GM19035 (cell line): ENCODE measurements around the gene NBEA.
A peak's percentile ranks its signal among the peaks of the same experiment; 100 is the strongest.

Experiments used
- ATAC-seq: cut with Tn5 transposase; IDR thresholded peaks from one replicate; pipeline ENCODE4 v1.9.1; 2021; ENCODE audit not compliant: unreplicated experiment

Gene NBEA

DNA sequence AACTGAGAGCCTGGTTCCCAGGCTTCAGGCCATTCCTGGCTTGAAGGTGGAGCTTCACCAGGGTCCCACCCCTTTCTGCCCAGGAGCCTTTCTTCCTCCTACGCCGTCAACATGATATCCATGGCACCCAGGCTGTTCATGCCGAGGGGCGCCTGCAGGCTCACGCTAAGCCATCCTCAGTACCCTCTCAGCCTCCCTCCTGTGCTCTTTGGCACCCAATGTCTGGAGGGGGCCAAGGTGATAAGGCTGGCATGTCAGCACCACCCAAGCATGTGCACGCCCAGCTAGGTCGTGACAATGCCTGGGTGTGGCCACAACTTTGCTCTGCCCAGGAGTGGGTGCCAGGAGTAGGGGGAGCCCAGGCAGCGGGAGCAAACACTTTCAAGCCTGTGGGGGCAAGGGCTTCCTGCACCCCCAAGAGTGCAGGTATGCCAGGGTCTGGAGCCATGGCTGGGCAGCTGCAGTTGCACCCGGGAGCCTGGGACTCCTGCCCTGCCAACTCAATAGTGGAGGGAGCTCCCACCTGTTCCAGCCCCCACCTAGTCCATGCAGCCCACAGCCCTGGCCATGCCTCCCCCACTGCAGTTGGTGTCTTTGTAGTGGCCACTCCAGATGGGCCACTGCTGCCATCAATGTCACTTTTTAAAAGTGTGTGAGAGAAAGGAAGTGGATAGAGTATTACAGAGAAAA is 314.5 kb downstream of the NBEA start:
- ATAC-seq, result no peak

DNA sequence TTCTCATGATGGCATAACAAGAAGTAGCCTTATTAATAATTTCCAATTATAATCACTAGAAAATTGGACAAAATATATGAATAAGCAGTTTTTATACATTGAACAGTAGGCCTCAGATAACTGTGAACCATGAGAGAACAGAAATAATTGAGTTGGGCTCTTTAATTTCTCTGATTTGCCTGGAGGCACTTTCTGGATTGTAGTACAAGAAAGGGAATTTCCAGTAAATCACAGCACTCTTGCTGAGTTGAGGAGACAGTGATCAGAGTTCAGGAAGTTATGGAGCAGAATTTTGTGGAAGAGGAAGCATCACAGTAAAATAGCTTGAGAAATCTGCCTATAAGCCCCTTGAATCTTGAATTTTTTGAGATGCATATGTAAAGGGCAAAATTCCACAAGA is 318.2 kb downstream of the NBEA start:
- no peak for ATAC-seq

DNA sequence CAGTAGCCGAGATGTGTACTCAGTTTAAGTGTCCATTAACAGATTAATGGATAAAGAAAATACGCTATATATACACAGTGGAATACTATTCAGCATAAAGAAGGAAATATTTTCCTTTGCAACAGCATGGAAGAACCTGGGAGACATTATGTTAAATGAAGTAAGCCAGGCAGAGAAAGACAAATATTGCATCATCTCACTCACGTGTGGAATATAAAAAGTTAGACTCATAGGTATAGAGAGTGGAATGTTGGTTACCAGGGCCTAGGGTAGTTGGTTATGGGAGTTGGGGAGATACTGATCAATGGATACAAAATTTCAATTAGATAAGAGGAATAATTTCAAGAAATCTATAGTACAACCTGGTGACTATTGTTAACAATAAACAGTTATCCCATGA is 324.3 kb downstream of the NBEA start:
- ATAC-seq, result no peak

- no peak for ATAC-seq
Measured at GRCh38 chr13:35278917-35279316, 336.8 kb downstream of the NBEA start.

- ATAC-seq, result no peak
Measured at GRCh38 chr13:35279500-35279899, 337.4 kb downstream of the NBEA start.

- ATAC-seq, result no peak
Measured at GRCh38 chr13:35283856-35284255, 341.8 kb downstream of the NBEA start.

DNA sequence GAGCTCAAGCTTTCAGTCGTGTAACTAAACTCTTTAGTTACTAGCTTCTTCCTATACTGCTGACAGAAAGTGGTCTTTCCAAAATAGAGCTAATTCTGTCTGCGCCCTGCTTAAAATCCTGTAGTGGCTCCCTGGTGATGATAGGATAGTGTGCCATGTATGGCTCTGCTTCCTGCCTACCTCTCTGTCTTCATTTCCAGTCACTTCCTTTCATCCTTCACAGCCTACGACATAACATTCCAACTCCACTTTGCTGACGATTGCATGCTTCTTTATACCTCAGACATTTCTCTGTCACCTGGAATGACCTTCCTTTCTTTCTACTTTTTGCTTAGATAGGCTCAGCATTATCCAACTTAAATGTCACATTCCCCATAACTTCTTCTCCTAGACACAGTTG is 343.6 kb downstream of the NBEA start:
- ATAC-seq, result no peak

GRCh38 chr13:35292329-35292728 is 350.3 kb downstream of the NBEA start:
- no peak for ATAC-seq

GRCh38 chr13:35293579-35294226 is 351.6 kb downstream of the NBEA start:
- no peak for ATAC-seq

DNA sequence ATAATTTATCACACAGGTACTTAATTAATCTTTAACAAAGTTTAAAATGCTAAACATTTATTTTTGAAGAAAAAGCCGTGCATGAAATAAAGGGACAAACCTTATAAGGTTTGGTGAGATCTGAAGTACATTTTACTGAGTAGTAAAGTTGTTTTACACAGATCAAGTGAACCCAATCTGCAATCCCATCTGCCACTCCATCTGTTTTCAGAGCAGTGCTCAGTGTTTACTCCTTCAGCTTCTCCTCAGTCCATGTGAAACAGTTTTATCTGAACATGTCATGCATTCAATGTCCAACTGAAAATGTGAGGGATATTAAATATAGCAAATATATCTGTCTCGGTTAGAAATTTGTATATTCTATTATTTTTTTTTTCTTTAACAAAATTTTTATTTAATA is 367.6 kb downstream of the NBEA start:
- no peak for ATAC-seq

GRCh38 chr13:35332134-35332533 is 390.1 kb downstream of the NBEA start:
- ATAC-seq, result no peak

GRCh38 chr13:35333157-35333556 is 391.1 kb downstream of the NBEA start:
- no peak for ATAC-seq

DNA sequence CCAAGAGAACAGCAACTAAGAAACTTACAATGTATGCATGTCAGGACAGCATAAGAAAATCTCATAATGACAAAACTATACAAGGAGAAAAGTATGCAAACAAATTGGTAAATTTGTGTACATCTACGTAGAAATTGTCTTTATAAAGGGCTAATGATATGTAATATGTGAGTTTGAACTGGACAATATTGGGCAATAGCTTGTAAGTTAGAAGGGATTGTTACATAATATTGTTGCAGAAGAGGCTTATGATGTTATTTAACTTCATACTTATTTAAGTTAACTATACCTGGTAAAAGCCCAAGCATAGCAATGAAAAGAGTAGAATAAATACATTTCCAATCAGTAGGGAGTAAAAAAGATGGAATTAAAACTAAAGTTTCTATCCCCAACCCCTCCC is 400.4 kb downstream of the NBEA start:
- ATAC-seq, result no peak

- ATAC-seq, result no peak
Measured at GRCh38 chr13:35343417-35343816, 401.3 kb downstream of the NBEA start.

GRCh38 chr13:35345992-35346391 is 403.9 kb downstream of the NBEA start:
- no peak for ATAC-seq

GRCh38 chr13:35346494-35346893 is 404.4 kb downstream of the NBEA start:
- no peak for ATAC-seq

- no peak for ATAC-seq
Measured at GRCh38 chr13:35347679-35348205, 405.7 kb downstream of the NBEA start.

DNA sequence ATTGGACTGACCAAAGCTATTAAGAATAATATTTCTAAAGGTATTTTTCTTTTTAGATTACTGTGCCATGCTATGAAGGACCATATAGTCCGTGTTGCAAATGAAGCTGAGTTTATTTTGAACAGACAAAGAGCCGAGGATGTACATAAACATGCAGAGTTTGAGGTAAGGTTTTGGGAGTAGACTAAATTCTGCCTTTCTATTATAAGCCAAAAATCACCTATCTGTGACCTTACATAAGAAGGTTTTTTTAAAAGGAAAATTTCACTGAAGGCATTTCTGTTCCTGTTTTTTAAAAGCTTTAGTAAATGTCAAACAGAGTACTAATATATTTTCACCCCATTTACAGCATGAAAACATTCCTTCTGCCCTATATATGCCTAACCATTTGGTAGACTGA is 407.0 kb downstream of the NBEA start:
- ATAC-seq, result no peak

DNA sequence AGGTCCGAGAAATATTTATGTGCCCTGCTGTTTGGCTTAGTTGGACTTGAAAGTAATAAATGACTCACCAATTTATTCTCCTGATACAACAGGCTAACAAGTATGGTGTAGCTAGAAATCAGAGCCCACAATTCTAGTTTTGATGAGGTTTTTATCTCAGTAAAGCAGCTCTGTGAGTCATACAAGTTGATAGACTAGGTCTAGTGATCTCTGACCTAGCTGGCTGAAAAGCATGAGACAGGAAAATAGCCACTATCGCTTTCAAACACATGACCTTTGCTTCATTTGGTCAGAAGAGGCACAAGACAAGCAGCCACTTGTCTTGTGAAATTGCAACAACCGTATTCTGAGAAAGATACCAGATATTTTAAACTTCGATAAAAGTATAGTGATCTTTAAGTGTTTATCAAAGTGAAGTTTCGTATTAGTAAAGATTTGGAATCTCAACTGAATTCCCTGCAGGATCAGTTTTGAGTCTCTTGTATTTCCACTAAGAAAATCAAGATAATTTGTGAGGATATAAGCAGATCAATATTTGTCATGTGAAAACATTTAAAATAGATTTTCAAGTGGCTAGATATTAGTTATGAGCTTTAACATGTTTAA is 407.7 kb downstream of the NBEA start:
- ATAC-seq, result peak; percentile 83

DNA sequence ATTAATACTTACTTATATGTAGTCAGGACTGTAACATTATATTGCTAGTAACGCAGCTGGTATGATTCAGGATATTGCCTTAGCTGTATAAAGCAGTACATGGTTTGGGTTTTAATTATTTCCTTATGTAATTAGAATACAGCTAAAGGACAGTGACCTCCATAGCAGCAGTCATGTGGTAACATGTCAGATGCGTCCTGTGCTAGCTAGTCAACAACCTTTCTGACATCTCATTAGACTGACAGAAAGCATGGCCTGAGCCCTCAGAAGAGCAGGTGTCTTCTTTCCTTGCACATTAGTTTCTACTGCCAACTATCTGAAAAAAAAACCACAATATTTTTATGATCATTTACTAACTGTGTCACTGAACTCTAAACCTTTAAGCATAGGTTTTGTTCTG is 412.2 kb downstream of the NBEA start:
- ATAC-seq, result no peak

- ATAC-seq, result no peak
Measured at GRCh38 chr13:35354882-35355281, 412.8 kb downstream of the NBEA start.

DNA sequence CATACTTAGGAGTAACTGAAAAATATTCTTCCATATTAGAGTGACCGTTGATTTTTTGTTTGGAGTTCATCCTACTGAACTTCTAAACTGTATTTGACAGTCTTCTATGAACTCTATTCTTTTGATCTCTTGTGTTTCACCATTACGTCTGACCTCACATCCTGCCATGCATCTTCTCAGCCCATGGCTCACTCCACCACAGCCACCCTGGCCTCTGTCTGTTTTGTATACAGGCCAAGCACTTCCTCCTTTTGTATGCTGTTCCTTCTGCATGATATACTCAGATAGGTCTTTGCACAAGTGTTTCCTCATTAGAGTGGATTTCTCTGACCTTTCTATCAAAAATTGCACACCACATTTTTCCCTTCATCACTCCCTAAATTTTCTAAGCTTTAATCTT is 414.5 kb downstream of the NBEA start:
- ATAC-seq, result no peak
